MCF 10A (cell line): Measurements from ENCODE around the gene C19orf33. TPM values are rescaled to one million over a fixed set of nuclear protein-coding genes. Genes with fewer than 3 reads are reported as not detected.
"Not testable (repeated sequence)": the region's sequence is repeated elsewhere in the genome, so short reads cannot be mapped to it uniquely, and the experiment has no call there.

Source experiments
- BruUV-seq: library from RNA; stranded (reverse); fragments of 400-500 nt; replicated peaks from 2 replicates; lab custom pipeline; 2021; lab: Mats Ljungman, UMichigan
- CTCF ChIA-PET: fragments of 300-600 bp; sonication (Branson Sonifier 250); formaldehyde crosslinking; extraction: SDS; loops from one replicate; lab custom pipeline; 2021; ENCODE audit warnings: antibody characterized with exemption, inconsistent platforms; lab: Yijun Ruan, JAX
- POLR2A ChIA-PET: fragments of 300-600, 350-650 bp; sonication (Branson Sonifier 250); formaldehyde crosslinking; extraction: SDS; loops from one replicate; lab custom pipeline; 2020; ENCODE audit warnings: antibody characterized with exemption, inconsistent platforms; lab: Yijun Ruan, JAX
- DNase-seq: peaks from one replicate; pipeline ENCODE4 v3.0.0-alpha.2; 2018; ENCODE audit not compliant: unreplicated experiment
- H3K27ac Mint-ChIP-seq: one replicate; pipeline ENCODE4 v1.8.0; 2022; ENCODE audit warnings: mild to moderate bottlenecking, low read depth, mixed read lengths; ENCODE audit not compliant: unreplicated experiment
- H3K27me3 Mint-ChIP-seq: one replicate; pipeline ENCODE4 v1.8.0; 2022; ENCODE audit warnings: mixed read lengths; ENCODE audit not compliant: insufficient read depth, unreplicated experiment
- H3K36me3 Mint-ChIP-seq: one replicate; pipeline ENCODE4 v1.8.0; 2022; ENCODE audit warnings: mild to moderate bottlenecking, moderate library complexity, mixed read lengths; ENCODE audit not compliant: insufficient read depth, unreplicated experiment
- H3K4me1 Mint-ChIP-seq: one replicate; pipeline ENCODE4 v1.8.0; 2022; ENCODE audit warnings: mixed read lengths; ENCODE audit not compliant: insufficient read depth, unreplicated experiment
- H3K4me3 Mint-ChIP-seq: one replicate; pipeline ENCODE4 v1.8.0; 2022; ENCODE audit warnings: mild to moderate bottlenecking, moderate library complexity, mixed read lengths; ENCODE audit not compliant: unreplicated experiment
- H3K9me3 Mint-ChIP-seq: one replicate; pipeline ENCODE4 v1.8.0; 2022; ENCODE audit warnings: mixed read lengths; ENCODE audit not compliant: unreplicated experiment
- intact Hi-C: fragments of 100-400 bp; cut with micrococcal nuclease; formaldehyde crosslinking; loops from 2 replicates; pipeline ENCODE4 v1.14.1; 2022
- total RNA-seq: library from RNA; stranded (reverse); gene quantifications from 2 replicates; pipeline ENCODE4 v1.2.3, GENCODE V29; 2022
- TF ChIP-seq, protein P1 (sequence below): fragments of 200-600 bp; IDR thresholded peaks from one replicate; pipeline ENCODE4 v1.8.0; 2022; ENCODE audit warnings: antibody characterized with exemption, mild to moderate bottlenecking; ENCODE audit not compliant: unreplicated experiment

C19orf33 gene
- total RNA-seq, 1 experiment from 2014 or later: 343 TPM

DNA sequence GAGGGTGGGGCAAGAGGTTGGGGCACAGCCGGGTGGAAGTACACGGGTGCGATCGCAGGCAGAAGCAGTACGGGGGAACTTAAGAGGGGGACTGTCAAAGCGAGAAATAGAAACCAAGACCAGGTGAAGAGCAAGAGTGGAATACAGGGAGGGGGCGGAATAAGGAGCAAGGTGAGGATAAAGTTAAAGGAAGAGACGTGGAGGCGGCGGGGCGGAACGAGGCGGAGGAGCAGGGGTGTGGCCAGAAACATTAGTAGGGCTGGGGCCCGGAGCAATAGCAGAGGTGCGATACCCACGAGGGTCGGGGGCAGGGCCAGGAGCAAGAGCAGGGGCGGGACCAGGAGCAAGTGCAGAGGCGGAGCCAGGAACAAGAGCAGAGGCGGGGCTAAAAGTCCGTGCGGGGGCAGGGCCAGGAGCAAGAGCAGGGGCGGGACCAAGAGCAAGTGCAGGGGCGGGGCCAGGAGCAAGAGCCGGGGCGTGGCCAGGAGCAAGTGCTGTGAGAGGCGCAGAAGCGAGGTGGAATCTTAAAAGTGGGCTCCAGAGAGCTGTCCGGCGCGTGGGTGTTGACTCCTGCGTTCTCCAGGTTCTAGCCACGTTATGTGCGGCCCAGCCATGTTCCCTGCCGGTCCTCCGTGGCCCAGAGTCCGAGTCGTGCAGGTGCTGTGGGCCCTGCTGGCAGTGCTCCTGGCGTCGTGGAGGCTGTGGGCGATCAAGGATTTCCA lies 32.7 kb downstream of the C19orf33 start:
- intact Hi-C loops: loop anchor here (1.0 to 2.0 kb wide), 2 partner anchors 38 to 52 kb away; partner anchors contain the start of genes GGN, PSMD8 and SPRED3
- H3K9me3 Mint-ChIP-seq: no peaks in the 10 kb centered on the region
- peak; percentile 96 for DNase-seq
- peaks cover 14% of the 10 kb centered on the region for H3K4me1 Mint-ChIP-seq
- TF ChIP-seq, protein P1, sequence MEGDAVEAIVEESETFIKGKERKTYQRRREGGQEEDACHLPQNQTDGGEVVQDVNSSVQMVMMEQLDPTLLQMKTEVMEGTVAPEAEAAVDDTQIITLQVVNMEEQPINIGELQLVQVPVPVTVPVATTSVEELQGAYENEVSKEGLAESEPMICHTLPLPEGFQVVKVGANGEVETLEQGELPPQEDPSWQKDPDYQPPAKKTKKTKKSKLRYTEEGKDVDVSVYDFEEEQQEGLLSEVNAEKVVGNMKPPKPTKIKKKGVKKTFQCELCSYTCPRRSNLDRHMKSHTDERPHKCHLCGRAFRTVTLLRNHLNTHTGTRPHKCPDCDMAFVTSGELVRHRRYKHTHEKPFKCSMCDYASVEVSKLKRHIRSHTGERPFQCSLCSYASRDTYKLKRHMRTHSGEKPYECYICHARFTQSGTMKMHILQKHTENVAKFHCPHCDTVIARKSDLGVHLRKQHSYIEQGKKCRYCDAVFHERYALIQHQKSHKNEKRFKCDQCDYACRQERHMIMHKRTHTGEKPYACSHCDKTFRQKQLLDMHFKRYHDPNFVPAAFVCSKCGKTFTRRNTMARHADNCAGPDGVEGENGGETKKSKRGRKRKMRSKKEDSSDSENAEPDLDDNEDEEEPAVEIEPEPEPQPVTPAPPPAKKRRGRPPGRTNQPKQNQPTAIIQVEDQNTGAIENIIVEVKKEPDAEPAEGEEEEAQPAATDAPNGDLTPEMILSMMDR: no peak
- no peaks in the 10 kb centered on the region for H3K27me3 Mint-ChIP-seq
- peak overlapping the region; percentile 97 for H3K4me3 Mint-ChIP-seq
- peak overlapping the region; percentile 88 for H3K27ac Mint-ChIP-seq
- POLR2A ChIA-PET: interaction anchor here (0.6 to 2.5 kb wide), 10 partner anchors 22 to 1006 kb away, joined by 3 to 37 read pairs (median 4); partner anchors contain the start of genes PSMD8 and SPINT2
- H3K36me3 Mint-ChIP-seq: peaks cover 13% of the 10 kb centered on the region
- BruUV-seq: no TSS peak
- CTCF ChIA-PET: interaction anchor here (1.0 to 6.7 kb wide), 7 partner anchors 18 to 437 kb away, joined by 5 to 102 read pairs (median 7); partner anchors contain the start of gene KCNK6

DNA sequence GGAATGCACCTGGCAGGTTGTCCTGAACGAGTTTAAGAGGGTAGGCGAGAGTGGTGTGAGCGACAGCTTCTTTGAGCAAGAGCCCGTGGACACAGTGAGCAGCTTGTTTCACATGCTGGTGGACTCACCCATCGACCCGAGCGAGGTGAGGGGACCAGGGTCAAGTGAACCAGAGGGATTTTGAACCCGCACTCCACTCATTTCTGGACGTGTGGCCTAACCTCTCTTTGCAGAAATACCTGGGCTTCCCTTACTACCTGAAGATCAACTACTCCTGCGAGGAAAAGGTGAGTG lies 33.3 kb downstream of the C19orf33 start:
- peak; percentile 20 for DNase-seq
- H3K4me1 Mint-ChIP-seq: peaks cover 14% of the 10 kb centered on the region
- no TSS peak for BruUV-seq
- H3K36me3 Mint-ChIP-seq: peaks cover 13% of the 10 kb centered on the region
- no peaks in the 10 kb centered on the region for H3K27me3 Mint-ChIP-seq
- peak overlapping the region; percentile 97 for H3K4me3 Mint-ChIP-seq
- ChIA-PET POLR2A (interaction anchor here (0.8 to 2.5 kb wide), 3 partner anchors 38 to 73 kb away, joined by 3 to 37 read pairs (median 3); partner anchors contain the start of genes PSMD8 and SPINT2), CTCF (interaction anchor here (0.7 to 1.2 kb wide), 2 partner anchors 25 to 551 kb away, joined by 3 read pairs; no protein-coding TSS in a partner anchor)
- TF ChIP-seq, protein P1: no peak
- intact Hi-C loops: loop anchor here (2.0 kb wide), 1 partner anchor 51 kb away; the partner anchor contains the start of genes GGN and SPRED3
- H3K9me3 Mint-ChIP-seq: no peaks in the 10 kb centered on the region
- peak overlapping the region; percentile 88 for H3K27ac Mint-ChIP-seq

DNA sequence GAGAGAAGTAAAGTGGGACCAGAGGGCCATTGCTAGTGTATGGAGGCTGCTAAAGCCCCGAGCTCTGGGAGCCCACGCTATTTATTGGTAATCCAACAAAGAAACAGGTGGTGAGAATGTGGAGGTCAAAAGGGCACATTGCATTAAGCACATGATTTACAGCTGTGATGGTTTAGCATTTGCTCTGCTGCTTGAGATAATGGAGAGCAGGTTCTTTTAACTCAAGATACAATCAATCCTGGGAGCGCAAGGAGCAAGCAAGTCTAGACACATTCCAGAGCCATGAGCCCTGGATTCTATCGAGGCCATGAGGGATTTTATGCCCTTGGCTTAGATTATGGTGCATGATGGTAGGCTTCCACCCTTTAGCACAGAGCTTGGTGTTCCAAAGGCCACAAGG lies 35.0 kb downstream of the C19orf33 start:
- ChIA-PET POLR2A (interaction anchor here (0.7 to 0.9 kb wide), 2 partner anchors 24 to 437 kb away, joined by 3 read pairs; no protein-coding TSS in a partner anchor), CTCF (interaction anchor here (0.5 to 1.1 kb wide), 2 partner anchors 412 to 591 kb away, joined by 3 read pairs; partner anchors contain the start of genes MRPS12 and SARS2)
- H3K27me3 Mint-ChIP-seq, BruUV-seq, H3K4me3 Mint-ChIP-seq, H3K27ac Mint-ChIP-seq, intact Hi-C loops, H3K9me3 Mint-ChIP-seq, DNase-seq: not testable (repeated sequence)
- Mint-ChIP-seq H3K36me3 (peaks cover 13% of the 10 kb centered on the region), H3K4me1 (peaks cover 14% of the 10 kb centered on the region)

DNA sequence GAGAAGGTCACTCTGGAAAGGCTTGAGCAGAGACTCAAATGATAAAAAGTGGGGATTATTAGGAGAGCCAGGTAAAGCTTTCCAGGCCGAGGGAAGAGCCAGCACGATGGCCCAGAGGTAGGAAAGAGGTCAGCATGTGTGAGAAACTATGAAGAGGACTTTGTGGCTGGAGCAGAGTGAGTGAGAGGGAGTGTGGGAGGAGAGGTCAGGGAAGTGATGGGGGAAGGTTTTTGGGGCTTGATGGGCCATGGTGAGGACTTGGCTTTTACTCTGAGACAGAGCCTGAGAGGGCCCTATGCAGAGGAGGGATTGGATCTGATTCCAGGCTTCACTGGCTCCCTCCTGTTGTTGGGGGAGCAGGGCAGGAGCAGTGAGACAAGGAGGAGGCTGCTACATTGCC lies 36.9 kb downstream of the C19orf33 start:
- no peak overlapping the region for H3K27ac Mint-ChIP-seq
- no TSS peak for BruUV-seq
- ChIA-PET POLR2A (no interaction called here), CTCF (no interaction called here)
- H3K36me3 Mint-ChIP-seq: peaks cover 13% of the 10 kb centered on the region
- H3K4me3 Mint-ChIP-seq: no peak overlapping the region
- peaks cover 14% of the 10 kb centered on the region for H3K4me1 Mint-ChIP-seq
- no peak for DNase-seq
- no peaks in the 10 kb centered on the region for H3K27me3 Mint-ChIP-seq
- intact Hi-C loops: no loop called here
- TF ChIP-seq, protein P1: no peak
- H3K9me3 Mint-ChIP-seq: no peaks in the 10 kb centered on the region
